ENCODE data around the gene PTPRT. TPM values are rescaled to one million over a fixed set of nuclear protein-coding genes. Genes with fewer than 3 reads are reported as not detected.

Gene PTPRT
- total RNA-seq, 4 donors from 2014 or later, result 0.72 to 2.5 (median 1.4) TPM

- no peaks in the 10 kb centered on the region for H3K27me3 ChIP-seq
- TF ChIP-seq POLR2A (IDR thresholded peaks at IDR 0.05), result no peak
- TF ChIP-seq, protein P1, sequence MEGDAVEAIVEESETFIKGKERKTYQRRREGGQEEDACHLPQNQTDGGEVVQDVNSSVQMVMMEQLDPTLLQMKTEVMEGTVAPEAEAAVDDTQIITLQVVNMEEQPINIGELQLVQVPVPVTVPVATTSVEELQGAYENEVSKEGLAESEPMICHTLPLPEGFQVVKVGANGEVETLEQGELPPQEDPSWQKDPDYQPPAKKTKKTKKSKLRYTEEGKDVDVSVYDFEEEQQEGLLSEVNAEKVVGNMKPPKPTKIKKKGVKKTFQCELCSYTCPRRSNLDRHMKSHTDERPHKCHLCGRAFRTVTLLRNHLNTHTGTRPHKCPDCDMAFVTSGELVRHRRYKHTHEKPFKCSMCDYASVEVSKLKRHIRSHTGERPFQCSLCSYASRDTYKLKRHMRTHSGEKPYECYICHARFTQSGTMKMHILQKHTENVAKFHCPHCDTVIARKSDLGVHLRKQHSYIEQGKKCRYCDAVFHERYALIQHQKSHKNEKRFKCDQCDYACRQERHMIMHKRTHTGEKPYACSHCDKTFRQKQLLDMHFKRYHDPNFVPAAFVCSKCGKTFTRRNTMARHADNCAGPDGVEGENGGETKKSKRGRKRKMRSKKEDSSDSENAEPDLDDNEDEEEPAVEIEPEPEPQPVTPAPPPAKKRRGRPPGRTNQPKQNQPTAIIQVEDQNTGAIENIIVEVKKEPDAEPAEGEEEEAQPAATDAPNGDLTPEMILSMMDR (IDR thresholded peaks at IDR 0.05), result no peak
- no peak for TF ChIP-seq EP300 (IDR thresholded peaks at IDR 0.05)
- no peak for TF ChIP-seq POLR2AphosphoS5 (IDR thresholded peaks at IDR 0.05)
- H3K36me3 ChIP-seq, result no peaks in the 10 kb centered on the region
- WGBS, result 68% methylated on average over 7 of the region's 7 CpGs
- H3K4me1 ChIP-seq, result no peaks in the 10 kb centered on the region
- H3K9me3 ChIP-seq, result no peaks in the 10 kb centered on the region
- H3K27ac ChIP-seq, result no peak overlapping the region
- H3K4me3 ChIP-seq, result no peak overlapping the region
- DNase-seq (ENCODE audit: low spot score in 2 of 2), result no peak
These were observed 1143.2 kb downstream of the PTPRT start for GRCh38 chr20:42046371-42047085.

DNA sequence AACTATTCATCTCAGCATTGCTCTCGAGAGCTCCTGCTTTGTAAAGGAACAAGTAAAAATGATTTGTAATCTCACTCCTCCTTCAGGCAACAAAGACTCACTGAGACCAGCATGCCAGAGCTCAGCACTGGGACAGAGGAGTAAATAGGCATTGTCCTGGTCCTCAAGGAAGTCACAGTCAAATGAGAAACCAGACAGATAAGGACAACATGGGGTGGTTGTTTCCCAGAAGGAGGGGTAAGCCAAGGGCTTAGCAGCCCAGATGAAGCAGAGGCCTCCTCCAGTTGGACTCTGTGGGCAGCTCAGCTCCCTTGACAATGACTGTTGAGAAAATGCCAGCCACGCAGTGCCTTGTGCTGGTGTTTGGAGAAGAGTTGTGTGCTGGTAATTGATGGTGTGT lies 1145.8 kb downstream of the PTPRT start:
- Histone ChIP-seq H3K4me1 (no peaks in the 10 kb centered on the region), H3K27me3 (no peaks in the 10 kb centered on the region), H3K36me3 (no peaks in the 10 kb centered on the region), H3K9me3 (no peaks in the 10 kb centered on the region), H3K4me3 (no peak overlapping the region), H3K27ac (no peak overlapping the region)
- TF ChIP-seq POLR2A (IDR thresholded peaks at IDR 0.05), result no peak
- TF ChIP-seq, protein P1 (IDR thresholded peaks at IDR 0.05), result no peak
- no peak for TF ChIP-seq EP300 (IDR thresholded peaks at IDR 0.05)
- TF ChIP-seq POLR2AphosphoS5 (IDR thresholded peaks at IDR 0.05), result no peak
- no peak for DNase-seq (ENCODE audit: low spot score in 2 of 2)
- WGBS, result 85% methylated on average over 2 of the region's 2 CpGs

DNA sequence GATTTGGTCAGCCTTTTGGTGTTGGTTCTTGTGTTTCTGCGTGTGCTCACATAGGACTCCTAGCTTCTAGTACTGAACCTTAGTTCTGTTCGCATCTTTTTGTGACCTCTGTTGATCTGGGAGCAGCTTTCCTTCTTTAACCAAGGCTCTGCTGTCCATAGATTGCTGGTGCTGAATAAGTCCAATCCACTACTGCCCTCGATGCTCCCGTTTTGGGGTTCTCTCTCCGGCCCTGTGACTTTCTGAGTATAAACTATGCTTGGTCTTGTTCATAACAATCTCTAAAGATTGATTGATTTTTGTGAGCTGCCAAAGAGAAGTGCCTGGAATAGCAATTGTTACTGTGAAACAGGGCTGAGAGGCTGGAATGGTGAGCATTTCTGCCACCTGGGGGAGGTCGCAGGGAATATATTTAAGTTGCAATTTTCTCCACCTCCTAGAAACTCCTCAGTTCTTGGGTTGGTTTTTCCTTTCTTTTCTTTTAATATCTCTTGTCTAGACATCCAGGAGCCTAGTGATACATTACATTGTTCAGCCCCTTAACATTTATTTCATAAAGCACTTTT lies 1148.6 kb downstream of the PTPRT start:
- Histone ChIP-seq H3K4me1 (no peaks in the 10 kb centered on the region), H3K9me3 (no peaks in the 10 kb centered on the region), H3K27me3 (no peaks in the 10 kb centered on the region), H3K36me3 (no peaks in the 10 kb centered on the region), H3K27ac (no peak overlapping the region), H3K4me3 (no peak overlapping the region)
- no peak for DNase-seq (ENCODE audit: low spot score in 2 of 2)
- TF ChIP-seq, protein P1 (IDR thresholded peaks at IDR 0.05), result no peak
- no peak for TF ChIP-seq POLR2AphosphoS5 (IDR thresholded peaks at IDR 0.05)
- TF ChIP-seq EP300 (IDR thresholded peaks at IDR 0.05), result no peak
- TF ChIP-seq POLR2A (IDR thresholded peaks at IDR 0.05), result no peak
- WGBS, result 30% methylated on average over 6 of the region's 6 CpGs

GRCh38 chr20:42027746-42028268 lies 1161.9 kb downstream of the PTPRT start:
- H3K4me3 ChIP-seq, result no peak overlapping the region
- no peak overlapping the region for H3K27ac ChIP-seq
- WGBS, result 79% methylated on average over 1 of the region's 1 CpG
- TF ChIP-seq EP300 (IDR thresholded peaks at IDR 0.05), result no peak
- no peak for TF ChIP-seq POLR2A (IDR thresholded peaks at IDR 0.05)
- TF ChIP-seq, protein P1 (IDR thresholded peaks at IDR 0.05), result no peak
- no peak for TF ChIP-seq POLR2AphosphoS5 (IDR thresholded peaks at IDR 0.05)
- no peaks in the 10 kb centered on the region for H3K36me3 ChIP-seq
- no peaks in the 10 kb centered on the region for H3K4me1 ChIP-seq
- no peaks in the 10 kb centered on the region for H3K27me3 ChIP-seq
- H3K9me3 ChIP-seq, result no peaks in the 10 kb centered on the region
- DNase-seq (ENCODE audit: low spot score in 2 of 2), result no peak

DNA sequence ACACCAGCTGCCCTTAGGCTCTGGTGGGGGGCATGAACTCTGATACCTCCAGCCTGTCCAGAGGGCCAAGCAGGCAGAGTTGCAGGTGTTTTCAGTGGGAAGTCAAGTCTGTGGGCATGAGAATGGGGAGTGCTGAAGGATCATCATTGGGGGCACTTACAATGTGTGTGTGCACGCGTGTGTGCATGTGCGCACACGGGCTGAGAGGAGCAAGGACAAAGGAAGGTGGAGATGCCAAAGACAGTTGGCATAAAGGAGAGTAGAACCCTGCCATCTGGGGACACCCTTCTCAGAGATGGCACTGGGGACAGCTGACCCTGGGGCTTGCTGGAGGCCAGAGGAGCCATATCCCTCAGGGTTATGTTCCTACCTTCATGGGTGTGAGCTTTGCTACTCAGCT lies 1163.1 kb downstream of the PTPRT start:
- Histone ChIP-seq H3K4me1 (no peaks in the 10 kb centered on the region), H3K4me3 (no peak overlapping the region), H3K9me3 (no peaks in the 10 kb centered on the region), H3K27me3 (no peaks in the 10 kb centered on the region), H3K36me3 (no peaks in the 10 kb centered on the region), H3K27ac (no peak overlapping the region)
- TF ChIP-seq POLR2AphosphoS5 (IDR thresholded peaks at IDR 0.05), result no peak
- TF ChIP-seq, protein P1 (IDR thresholded peaks at IDR 0.05), result no peak
- no peak for TF ChIP-seq EP300 (IDR thresholded peaks at IDR 0.05)
- TF ChIP-seq POLR2A (IDR thresholded peaks at IDR 0.05), result no peak
- no peak for DNase-seq (ENCODE audit: low spot score in 2 of 2)
- WGBS, result 95% methylated on average over 4 of the region's 4 CpGs

Data from suprapubic skin (tissue), 4 donors.